Breast epithelium (tissue), 4 donors: ENCODE measurements around the gene PDGFD. TPM values are rescaled to one million over a fixed set of nuclear protein-coding genes. Genes with fewer than 3 reads are reported as not detected.

Experiments used
- DNase-seq, 2 donors: peaks; one replicate each; pipeline ENCODE4 v3.0.0-alpha.2; 2019; ENCODE audit warnings: low spot score in 2 of 2
- H3K27ac ChIP-seq, 2 donors: fragments of 200-600 bp; sonication (generic) in 1 of 2; one replicate each; pipeline ENCODE4 v1.5.1; 2016 to 2019; ENCODE audit warnings: mild to moderate bottlenecking in 1 of 2
- H3K27me3 ChIP-seq, 2 donors: fragments of 200-600 bp; sonication (generic) in 1 of 2; one replicate each; pipeline versions ENCODE4 v1.5.1 to v1.6.0; 2017 to 2019; ENCODE audit warnings: control low read depth in 1 of 2, mild to moderate bottlenecking in 1 of 2
- H3K36me3 ChIP-seq: fragments of 200-600 bp; one replicate; pipeline ENCODE4 v1.5.1; 2019
- H3K4me1 ChIP-seq, 2 donors: fragments of 200-600 bp; sonication (generic); one replicate each; pipeline ENCODE4 v1.5.1; 2016 to 2019; ENCODE audit warnings: control low read depth in 1 of 2
- H3K4me3 ChIP-seq, 3 donors: fragments of 200-600 bp; sonication (generic); 1 replicate in 2 of 3; 2 replicates in 1 of 3; pipeline ENCODE4 v1.5.1; 2016 to 2019; ENCODE audit warnings: mild to moderate bottlenecking in 3 of 3, moderate library complexity in 2 of 3
- H3K9me3 ChIP-seq, 2 donors: fragments of 200-600 bp; sonication (generic) in 1 of 2; one replicate each; pipeline ENCODE4 v1.5.1; 2016 to 2019; ENCODE audit warnings: control low read depth in 1 of 2
- CTCF ChIP-seq, 3 donors: fragments of 450-650 bp; IDR thresholded peaks; one replicate each; pipeline ENCODE4 v1.5.1; 2016 to 2017; ENCODE audit warnings: antibody characterized with exemption in 3 of 3, mild to moderate bottlenecking in 3 of 3, moderate library complexity in 3 of 3
- POLR2A ChIP-seq: fragments of 450-650 bp; IDR thresholded peaks from one replicate; pipeline ENCODE4 v1.6.1; 2016; ENCODE audit warnings: antibody characterized with exemption, mild to moderate bottlenecking, moderate library complexity
- POLR2AphosphoS5 ChIP-seq, 3 donors: sonication (generic); formaldehyde crosslinking; IDR thresholded peaks; one replicate each; pipeline ENCODE4 v1.6.1; 2017; ENCODE audit warnings: antibody characterized with exemption in 3 of 3
- intact Hi-C: fragments of 100-400 bp; cut with DNase I; formaldehyde crosslinking; loops from one replicate; pipeline ENCODE4 v1.15.1; 2023; ENCODE audit warnings: low total_unique reads
- total RNA-seq, 3 donors: library from RNA; depleted of rRNA; stranded (reverse); fragments of >200 nt; gene quantifications; one replicate each; pipeline ENCODE4 v1.1.0, GENCODE V29; 2016

PDGFD gene
- total RNA-seq, 3 donors from 2014 or later: 21.8 to 76.0 (median 53.1) TPM

- Histone ChIP-seq H3K36me3 (no peaks in the 10 kb centered on the region), H3K27ac (peak overlapping the region; percentile 22 to 74), H3K4me1 (no peaks in the 10 kb centered on the region), H3K9me3 (no peaks in the 10 kb centered on the region), H3K4me3 (no peak overlapping the region), H3K27me3 (no peaks in the 10 kb centered on the region)
- intact Hi-C loops: no loop called here
- DNase-seq: no peak
- TF ChIP-seq POLR2A (no peak), POLR2AphosphoS5 (IDR thresholded peaks at IDR 0.05) (no peak)
Observed at GRCh38 chr11:104060820-104061219, 103.1 kb downstream of the PDGFD start.

- TF ChIP-seq CTCF (IDR thresholded peaks at IDR 0.05) (no peak), POLR2AphosphoS5 (IDR thresholded peaks at IDR 0.05) (no peak), POLR2A (no peak)
Observed at GRCh38 chr11:104060004-104060794, 103.7 kb downstream of the PDGFD start.

GRCh38 chr11:104058680-104059079 lies 105.3 kb downstream of the PDGFD start:
- Histone ChIP-seq H3K4me1 (no peaks in the 10 kb centered on the region), H3K27me3 (no peaks in the 10 kb centered on the region), H3K9me3 (no peaks in the 10 kb centered on the region), H3K4me3 (no peak overlapping the region), H3K36me3 (no peaks in the 10 kb centered on the region), H3K27ac (no peak overlapping the region)
- intact Hi-C loops: loop anchor here (5.0 kb wide), 1 partner anchor 1699 kb away; no protein-coding TSS in a partner anchor
- TF ChIP-seq POLR2A (no peak), POLR2AphosphoS5 (IDR thresholded peaks at IDR 0.05) (no peak), CTCF (IDR thresholded peaks at IDR 0.05) (no peak)
- DNase-seq: no peak

More at GRCh38 chr11:104060004-104060794, 103.7 kb downstream of the PDGFD start:
- intact Hi-C loops: no loop called here
- Histone ChIP-seq H3K4me1 (no peaks in the 10 kb centered on the region), H3K4me3 (no peak overlapping the region), H3K9me3 (no peaks in the 10 kb centered on the region), H3K27ac (peak overlapping the region; percentile 22 to 74), H3K36me3 (no peaks in the 10 kb centered on the region), H3K27me3 (no peaks in the 10 kb centered on the region)
- DNase-seq: no peak

- H3K27me3 ChIP-seq: no peaks in the 10 kb centered on the region
- no peak for TF ChIP-seq CTCF (IDR thresholded peaks at IDR 0.05)
- no peak for TF ChIP-seq POLR2A
- no peak overlapping the region for H3K27ac ChIP-seq
- no peak for DNase-seq
- intact Hi-C loops: loop anchor here (5.0 kb wide), 1 partner anchor 1699 kb away; no protein-coding TSS in a partner anchor
- H3K9me3 ChIP-seq: no peaks in the 10 kb centered on the region
- no peaks in the 10 kb centered on the region for H3K4me1 ChIP-seq
- no peak overlapping the region for H3K4me3 ChIP-seq
- no peaks in the 10 kb centered on the region for H3K36me3 ChIP-seq
Observed at GRCh38 chr11:104057908-104058307, 106.0 kb downstream of the PDGFD start.

- no peak for TF ChIP-seq POLR2AphosphoS5 (IDR thresholded peaks at IDR 0.05)
- TF ChIP-seq POLR2A: no peak
- no peak for TF ChIP-seq CTCF (IDR thresholded peaks at IDR 0.05)
- Histone ChIP-seq H3K9me3 (no peaks in the 10 kb centered on the region), H3K4me3 (no peak overlapping the region), H3K27ac (no peak overlapping the region), H3K36me3 (no peaks in the 10 kb centered on the region), H3K27me3 (no peaks in the 10 kb centered on the region), H3K4me1 (no peaks in the 10 kb centered on the region)
- DNase-seq: no peak
- intact Hi-C loops: loop anchor here (5.0 kb wide), 1 partner anchor 1702 kb away; no protein-coding TSS in a partner anchor
Observed at GRCh38 chr11:104055596-104055995, 108.4 kb downstream of the PDGFD start.
